Measurements from ENCODE around the gene MMP21.

- no peak for TF ChIP-seq CTCF (IDR thresholded peaks at IDR 0.05)
- no peak for TF ChIP-seq POLR2A (IDR thresholded peaks at IDR 0.05)
These were observed 40.8 kb downstream of the MMP21 start for GRCh38 chr10:125734823-125735222.
